Neural cell (in vitro differentiated cells): ENCODE measurements around the gene HDGF.

Experiments used
- CTCF ChIP-seq: fragments of 450-650 bp; IDR thresholded peaks from 2 replicates; pipeline ENCODE4 v1.5.1; 2014; ENCODE audit warnings: antibody characterized with exemption, mild to moderate bottlenecking, moderate library complexity; ENCODE audit not compliant: poor library complexity, severe bottlenecking
- EP300 ChIP-seq: fragments of 450-650 bp; conservative IDR thresholded peaks from 2 replicates; pipeline ENCODE4 v1.6.1; 2014; ENCODE audit warnings: antibody characterized with exemption, mild to moderate bottlenecking, moderate library complexity; ENCODE audit not compliant: poor library complexity, severe bottlenecking
- EZH2 ChIP-seq: fragments of 200-600, 300-800 bp; shearing (Covaris generic), sonication (generic); IDR thresholded peaks from 2 replicates; pipeline ENCODE4 v1.6.1; 2014; ENCODE audit warnings: antibody characterized with exemption, low read length, borderline replicate concordance, mild to moderate bottlenecking; ENCODE audit not compliant: insufficient read depth, poor library complexity, severe bottlenecking
- MXI1 ChIP-seq: fragments of 450-650 bp; conservative IDR thresholded peaks from 2 replicates; pipeline ENCODE4 v1.6.1; 2014; ENCODE audit warnings: antibody characterized with exemption, mild to moderate bottlenecking; ENCODE audit not compliant: poor library complexity, severe bottlenecking
- POLR2AphosphoS5 ChIP-seq: IDR thresholded peaks from 2 replicates; pipeline ENCODE4 v1.6.1; 2012
- REST ChIP-seq: IDR thresholded peaks from 2 replicates; pipeline ENCODE4 v1.6.1; 2012; ENCODE audit warnings: borderline replicate concordance
- SMC3 ChIP-seq: fragments of 450-650 bp; conservative IDR thresholded peaks from 2 replicates; pipeline ENCODE4 v1.6.1; 2014; ENCODE audit warnings: antibody characterized with exemption, mild to moderate bottlenecking, moderate library complexity; ENCODE audit not compliant: poor library complexity
- TAF1 ChIP-seq: IDR thresholded peaks from 2 replicates; pipeline ENCODE4 v1.6.1; 2012; ENCODE audit warnings: low read depth

GRCh38 chr1:156755527-156755950, 4.1 kb upstream of the HDGF start:
- no peak for TF ChIP-seq CTCF
- no peak for TF ChIP-seq MXI1
- no peak for TF ChIP-seq TAF1
- no peak for TF ChIP-seq REST
- TF ChIP-seq EZH2: no peak
- TF ChIP-seq SMC3: no peak
- TF ChIP-seq POLR2AphosphoS5: no peak
- no peak for TF ChIP-seq EP300
